ENCODE measurements around the gene CLDN19.
A peak's percentile ranks its signal among the peaks of the same experiment; 100 is the strongest.
"Not testable (repeated sequence)": the region's sequence is repeated elsewhere in the genome, so short reads cannot be mapped to it uniquely, and the experiment has no call there.

Gene CLDN19

GRCh38 chr1:42737257-42737656, 2.8 kb downstream of the CLDN19 start:
- no peak for DNase-seq

DNA sequence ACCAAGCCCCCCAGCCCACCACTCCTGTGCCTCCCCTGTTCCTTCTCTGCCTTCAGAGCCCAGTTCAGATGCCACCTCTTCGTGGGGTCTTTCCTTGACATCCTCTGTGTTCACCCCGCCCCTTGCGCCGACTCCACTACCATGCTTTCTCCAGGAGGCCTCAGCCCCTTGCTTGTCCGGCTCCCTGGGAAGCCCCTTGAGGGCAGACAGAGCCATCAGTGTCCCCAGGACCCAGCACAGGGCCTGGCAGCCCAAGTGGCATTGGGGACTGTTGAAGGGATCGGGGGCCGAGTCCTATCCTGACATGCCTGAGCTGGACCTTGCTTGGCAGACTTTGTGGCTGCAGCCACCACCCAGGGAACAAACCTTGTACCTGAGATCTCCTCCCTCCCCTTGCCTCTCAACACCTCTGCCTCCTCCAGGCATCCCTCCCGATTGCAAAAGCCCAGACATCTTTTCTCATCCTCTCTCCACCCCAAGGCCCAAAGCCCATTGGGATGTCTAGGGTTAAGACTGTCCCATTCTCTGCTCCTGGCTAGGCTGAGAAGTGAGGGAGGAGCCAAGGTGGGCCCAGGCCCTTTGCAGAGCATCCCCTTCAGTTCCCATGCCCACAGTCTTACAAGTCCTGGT, 3.4 kb downstream of the CLDN19 start:
- DNase-seq: no peak

GRCh38 chr1:42736152-42736551, 3.9 kb downstream of the CLDN19 start:
- DNase-seq: no peak

DNA sequence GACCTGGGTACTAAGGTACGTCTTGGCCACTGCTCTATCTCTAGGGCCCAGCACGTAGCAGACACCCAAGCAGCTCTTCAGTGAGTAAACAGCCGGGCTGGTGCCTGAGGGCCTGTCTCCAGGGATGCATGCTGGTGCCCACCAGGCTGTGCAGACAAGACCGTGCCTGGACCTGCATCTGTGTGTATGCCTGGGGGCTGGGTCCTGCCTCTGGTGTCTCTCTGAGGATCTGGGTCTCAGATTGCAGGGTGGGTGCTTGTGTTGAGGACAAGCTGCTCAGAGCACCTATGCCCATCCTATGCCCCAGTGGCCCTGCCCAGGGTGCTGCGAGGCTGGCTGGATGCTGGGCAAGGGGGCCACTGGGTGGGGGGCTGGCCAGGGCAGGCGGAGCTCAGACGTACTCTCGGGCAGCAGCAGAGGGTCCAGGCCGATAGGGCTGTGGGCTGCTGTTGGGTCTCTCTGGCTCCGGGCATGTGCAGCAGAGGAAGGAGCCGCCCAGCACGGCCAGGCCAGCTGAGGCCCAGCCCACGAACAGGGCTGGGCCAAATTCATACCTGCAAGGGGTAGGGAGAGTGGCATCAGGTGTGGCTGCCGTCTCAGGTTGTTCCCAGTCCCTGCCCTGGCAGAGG, 4.4 kb downstream of the CLDN19 start:
- DNase-seq: no peak

- DNase-seq: no peak
Measured at GRCh38 chr1:42735056-42735455, 5.0 kb downstream of the CLDN19 start.

- DNase-seq: no peak
Measured at GRCh38 chr1:42734201-42735035, 5.6 kb downstream of the CLDN19 start.

GRCh38 chr1:42733415-42734200, 6.4 kb downstream of the CLDN19 start:
- DNase-seq: no peak

- no peak for DNase-seq
Measured at GRCh38 chr1:42732126-42732680, 7.8 kb downstream of the CLDN19 start.

DNA sequence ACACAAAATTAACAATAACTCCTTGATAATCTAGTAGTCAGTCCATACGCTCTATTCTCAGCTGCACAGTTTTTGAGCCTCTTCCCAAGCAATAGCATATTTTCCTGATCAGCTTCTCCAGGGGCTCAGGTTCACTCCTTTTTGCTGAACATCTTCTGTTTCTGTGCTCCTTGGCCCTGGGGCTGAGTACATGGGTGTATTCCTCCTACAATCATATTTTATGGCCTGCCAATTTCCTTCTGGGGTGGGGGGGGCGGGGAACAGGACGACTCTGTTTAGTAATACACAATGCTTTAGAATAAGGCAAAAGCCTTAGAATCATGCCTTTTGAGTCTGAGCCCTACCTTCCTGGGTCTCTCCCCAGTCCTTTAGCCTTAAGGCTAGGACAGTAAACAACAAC, 8.5 kb downstream of the CLDN19 start:
- no peak for DNase-seq

GRCh38 chr1:42730988-42731387, 9.0 kb downstream of the CLDN19 start:
- peak; percentile 50 for DNase-seq

- no peak for DNase-seq
Measured at GRCh38 chr1:42730002-42730401, 10.0 kb downstream of the CLDN19 start.

- not testable (repeated sequence) for DNase-seq
Measured at GRCh38 chr1:42725820-42726219, 14.2 kb downstream of the CLDN19 start.

DNA sequence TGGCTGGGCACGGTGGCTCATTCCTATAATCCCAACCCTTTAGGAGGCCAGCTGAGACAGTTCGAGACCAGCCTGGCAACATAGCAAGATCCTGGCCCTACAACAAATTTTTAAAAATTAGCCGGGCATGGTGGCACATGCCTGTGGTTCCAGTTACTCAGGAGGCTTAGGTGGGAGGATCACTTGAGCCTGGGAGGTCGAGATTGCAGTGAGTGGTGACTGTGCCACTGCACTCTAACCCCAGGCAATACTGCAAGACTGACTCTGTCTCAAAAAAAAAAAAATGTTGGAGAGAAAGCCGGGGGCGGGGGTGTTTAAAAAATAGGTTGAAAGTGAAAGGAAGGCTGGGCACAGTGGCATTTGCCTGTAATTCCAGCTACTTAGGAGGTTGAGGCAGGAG, 16.5 kb downstream of the CLDN19 start:
- no peak for DNase-seq

DNA sequence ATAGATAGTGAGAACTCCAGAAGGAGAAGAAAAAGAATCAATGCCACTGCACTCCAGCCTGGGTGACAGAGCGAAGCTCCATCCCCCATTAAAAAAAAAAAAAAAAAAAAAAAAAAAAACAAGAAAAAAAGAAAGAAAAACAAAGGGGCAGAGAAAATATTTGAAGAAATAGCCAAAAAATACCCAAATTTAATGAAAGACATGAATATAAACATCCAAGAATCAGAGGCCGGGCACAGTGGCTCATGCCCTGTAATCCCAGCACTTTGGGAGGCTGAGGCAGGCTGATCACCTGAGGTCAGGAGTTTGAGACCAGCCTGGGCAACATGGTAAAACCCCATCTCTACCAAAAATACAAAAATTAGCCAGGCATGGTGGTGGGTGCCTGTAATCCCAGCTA, 17.6 kb downstream of the CLDN19 start:
- DNase-seq: not testable (repeated sequence)

DNA sequence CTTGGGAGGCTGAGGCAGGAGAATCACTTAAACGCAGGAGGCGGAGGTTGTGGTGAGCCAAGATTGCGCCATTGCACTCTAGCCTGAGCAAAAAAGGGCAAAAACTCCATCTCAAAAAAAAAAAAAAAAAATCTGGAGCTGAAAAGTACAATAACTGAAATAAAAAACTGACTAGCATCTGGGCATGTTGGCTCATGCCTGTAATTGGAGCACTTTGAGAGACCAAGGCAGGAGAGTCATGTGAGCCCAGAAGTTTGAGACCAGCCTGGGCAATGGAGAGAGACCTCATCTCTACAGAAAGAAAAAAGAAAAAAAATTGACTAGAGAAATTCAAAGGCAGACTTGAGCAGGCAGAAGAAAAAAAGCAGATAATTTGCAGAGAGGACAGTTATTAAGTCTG, 18.1 kb downstream of the CLDN19 start:
- DNase-seq: no peak

DNA sequence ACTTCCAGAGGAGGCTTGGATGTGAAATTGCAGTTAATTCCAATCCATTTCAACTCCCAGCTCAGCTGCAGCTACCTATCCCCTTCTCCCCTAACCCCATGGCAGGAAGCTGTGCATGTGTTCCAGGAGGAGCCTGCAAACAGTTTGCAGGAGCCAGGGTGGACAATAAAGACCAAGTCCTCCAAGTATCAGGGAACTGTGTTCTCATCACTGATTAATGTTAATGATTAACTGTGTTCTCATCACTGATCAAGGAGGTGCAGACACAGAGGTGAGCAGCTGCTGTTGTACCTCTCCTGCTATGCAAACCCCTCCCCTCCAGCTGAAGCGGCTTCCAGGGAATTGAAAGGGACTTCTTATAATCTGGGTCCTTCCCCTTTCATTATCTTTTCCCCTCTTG, 19.2 kb downstream of the CLDN19 start:
- no peak for DNase-seq

GRCh38 chr1:42714441-42714840, 25.6 kb downstream of the CLDN19 start:
- not testable (repeated sequence) for DNase-seq

GRCh38 chr1:42713293-42713692, 26.7 kb downstream of the CLDN19 start:
- no peak for DNase-seq

DNA sequence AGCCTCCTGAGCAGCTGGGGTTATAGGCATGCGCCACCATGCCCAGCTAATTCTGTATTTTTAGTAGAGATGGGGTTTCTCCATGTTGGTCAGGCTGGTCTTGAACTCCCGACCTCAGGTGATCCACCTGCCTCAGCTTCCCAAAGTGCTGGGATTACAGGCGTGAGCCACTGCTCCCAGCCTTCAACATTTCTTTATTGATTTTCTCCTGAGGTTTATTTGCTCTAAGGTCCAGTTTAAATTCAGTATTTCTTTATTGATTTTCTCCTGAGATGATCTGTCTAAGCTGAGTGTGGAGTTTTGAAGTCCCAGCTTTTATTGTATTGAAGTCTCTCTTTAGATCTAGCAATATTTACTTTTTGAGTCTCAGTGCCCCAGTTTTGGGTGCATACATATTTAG, 27.2 kb downstream of the CLDN19 start:
- not testable (repeated sequence) for DNase-seq

DNA sequence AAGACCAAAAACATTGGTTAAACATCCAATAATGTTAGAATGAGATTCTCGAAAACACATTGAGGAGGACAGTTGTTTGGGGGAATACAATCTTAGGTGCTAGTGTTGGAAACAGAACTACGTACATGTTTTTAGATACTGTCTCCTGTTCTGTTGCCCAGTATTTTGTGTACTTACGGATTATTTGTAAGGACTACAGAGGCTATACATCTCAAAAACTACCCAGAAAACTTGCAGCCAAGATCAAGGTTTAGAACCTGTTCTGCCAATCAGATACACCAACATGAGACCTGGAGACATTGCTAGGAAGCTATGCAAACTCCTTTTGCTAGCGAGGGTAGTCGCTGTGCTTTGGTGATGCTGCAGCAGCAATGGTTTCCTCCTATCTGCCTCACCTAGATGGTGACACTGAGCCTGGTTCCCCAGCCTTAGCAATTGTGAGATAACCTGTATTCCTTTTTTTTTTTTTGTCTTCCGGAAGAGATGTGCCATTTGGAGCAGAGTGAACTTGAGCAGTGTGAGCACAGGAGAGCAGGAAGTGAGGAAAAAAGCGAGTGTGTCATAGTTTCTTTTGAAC, 36.1 kb downstream of the CLDN19 start:
- DNase-seq: no peak

- no peak for DNase-seq
Measured at GRCh38 chr1:42700006-42700405, 40.0 kb downstream of the CLDN19 start.

GRCh38 chr1:42698081-42698813, 41.8 kb downstream of the CLDN19 start:
- no peak for DNase-seq
